HG02870 (cell line): Measurements from ENCODE around the gene EXOSC1.
"Not testable (repeated sequence)": the region's sequence is repeated elsewhere in the genome, so short reads cannot be mapped to it uniquely, and the experiment has no call there.

Source experiments
- ATAC-seq: cut with Tn5 transposase; IDR thresholded peaks from one replicate; pipeline ENCODE4 v1.9.1; 2021; ENCODE audit warnings: mild to moderate bottlenecking, moderate library complexity; ENCODE audit not compliant: unreplicated experiment

Gene EXOSC1

GRCh38 chr10:97445722-97446639, at the start of gene EXOSC1, which contains the start of gene ZDHHC16:
Gene EXOSC1 (minus strand): TSS chr10:97446006. CDS start chr10:97445985, 21 bp downstream.
Gene ZDHHC16 (plus strand): TSS chr10:97446175. CDS start chr10:97451676, 5,501 bp downstream.
- ATAC-seq: peak; percentile 93

GRCh38 chr10:97494863-97495506, 49.2 kb upstream of the EXOSC1 start:
- no peak for ATAC-seq

- ATAC-seq: no peak
Measured at GRCh38 chr10:97494151-97494550, 48.3 kb upstream of the EXOSC1 start.

GRCh38 chr10:97490592-97490991, 44.8 kb upstream of the EXOSC1 start:
- ATAC-seq: no peak

GRCh38 chr10:97485647-97486281, 40.0 kb upstream of the EXOSC1 start:
- no peak for ATAC-seq

- no peak for ATAC-seq
Measured at GRCh38 chr10:97483921-97484320, 38.1 kb upstream of the EXOSC1 start.

GRCh38 chr10:97483506-97483905, 37.7 kb upstream of the EXOSC1 start:
- no peak for ATAC-seq

GRCh38 chr10:97482381-97482780, 36.6 kb upstream of the EXOSC1 start:
- ATAC-seq: no peak

GRCh38 chr10:97481071-97481470, 35.3 kb upstream of the EXOSC1 start:
- no peak for ATAC-seq

GRCh38 chr10:97479939-97480338, 34.1 kb upstream of the EXOSC1 start:
- no peak for ATAC-seq

GRCh38 chr10:97479410-97479809, 33.6 kb upstream of the EXOSC1 start:
- not testable (repeated sequence) for ATAC-seq

GRCh38 chr10:97475936-97476594, 30.3 kb upstream of the EXOSC1 start:
- no peak for ATAC-seq

GRCh38 chr10:97474918-97475317, 29.1 kb upstream of the EXOSC1 start:
- ATAC-seq: no peak

- ATAC-seq: not testable (repeated sequence)
Measured at GRCh38 chr10:97468781-97469180, 23.0 kb upstream of the EXOSC1 start.

- ATAC-seq: no peak
Measured at GRCh38 chr10:97468162-97468561, 22.4 kb upstream of the EXOSC1 start.

GRCh38 chr10:97466755-97467154, 20.9 kb upstream of the EXOSC1 start:
- ATAC-seq: no peak

GRCh38 chr10:97465982-97466381, 20.2 kb upstream of the EXOSC1 start:
- ATAC-seq: no peak

GRCh38 chr10:97464226-97464625, 18.4 kb upstream of the EXOSC1 start:
- no peak for ATAC-seq

- ATAC-seq: no peak
Measured at GRCh38 chr10:97463363-97464132, 17.7 kb upstream of the EXOSC1 start.

- no peak for ATAC-seq
Measured at GRCh38 chr10:97462309-97462708, 16.5 kb upstream of the EXOSC1 start.
